NCI-H1048 (cell line): ENCODE measurements around the gene PGA4.
A peak's percentile ranks its signal among the peaks of the same experiment; 100 is the strongest.
"Not testable (repeated sequence)": the region's sequence is repeated elsewhere in the genome, so short reads cannot be mapped to it uniquely, and the experiment has no call there.

Experiments used
- DNase-seq: peaks from one replicate; lab custom pipeline; 2025; lab: John Stamatoyannopoulos, UW

The PGA4 gene

DNA sequence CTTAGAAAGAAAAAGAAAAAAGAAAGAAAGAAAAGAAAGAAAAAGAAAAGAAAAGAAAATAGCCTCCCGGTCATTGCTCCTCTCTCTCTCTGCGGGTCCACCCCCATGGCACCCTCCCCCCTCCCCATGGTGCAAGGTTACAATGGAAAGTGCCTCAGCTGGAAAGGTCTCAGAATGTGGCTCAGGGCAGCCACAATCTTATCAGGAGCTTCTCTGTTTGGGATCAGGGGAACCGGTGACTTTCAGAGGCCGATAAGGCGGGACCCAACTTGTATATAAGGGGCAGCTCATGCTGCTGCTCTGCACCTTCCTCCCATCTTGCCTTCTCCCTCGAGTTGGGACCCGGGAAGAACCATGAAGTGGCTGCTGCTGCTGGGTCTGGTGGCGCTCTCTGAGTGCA is at the start of gene PGA4:
TSS of gene PGA4 (plus strand) at position 301 of the 400 bp plus-strand sequence. CDS start at position 355, 54 bp downstream.
- not testable (repeated sequence) for DNase-seq

- no peak for DNase-seq
These were observed 49.8 kb upstream of the PGA4 start for GRCh38 chr11:61172356-61172755.

- no peak for DNase-seq
These were observed 49.3 kb upstream of the PGA4 start for GRCh38 chr11:61172888-61173287.

- DNase-seq: no peak
These were observed 48.7 kb upstream of the PGA4 start for GRCh38 chr11:61173456-61173855.

DNA sequence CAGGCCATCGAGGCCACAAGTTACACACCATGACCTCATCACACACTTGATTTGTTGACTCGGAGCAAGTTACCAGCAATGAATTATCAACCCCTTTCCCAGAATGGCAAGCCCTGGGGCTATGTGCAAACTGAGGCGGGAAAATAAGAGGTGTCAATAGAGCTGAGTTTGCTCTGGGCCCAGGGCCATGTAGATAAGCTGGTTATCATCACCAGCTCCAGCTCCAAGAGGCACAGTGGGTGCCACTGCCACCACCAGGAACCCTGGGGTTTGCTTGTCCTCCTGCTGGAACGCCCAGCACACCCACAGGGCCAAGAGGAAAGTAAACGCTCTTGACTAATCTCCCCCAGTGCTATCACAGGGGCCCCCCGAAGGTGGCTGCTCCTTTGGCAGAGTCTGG is 47.9 kb upstream of the PGA4 start:
- DNase-seq: no peak

DNA sequence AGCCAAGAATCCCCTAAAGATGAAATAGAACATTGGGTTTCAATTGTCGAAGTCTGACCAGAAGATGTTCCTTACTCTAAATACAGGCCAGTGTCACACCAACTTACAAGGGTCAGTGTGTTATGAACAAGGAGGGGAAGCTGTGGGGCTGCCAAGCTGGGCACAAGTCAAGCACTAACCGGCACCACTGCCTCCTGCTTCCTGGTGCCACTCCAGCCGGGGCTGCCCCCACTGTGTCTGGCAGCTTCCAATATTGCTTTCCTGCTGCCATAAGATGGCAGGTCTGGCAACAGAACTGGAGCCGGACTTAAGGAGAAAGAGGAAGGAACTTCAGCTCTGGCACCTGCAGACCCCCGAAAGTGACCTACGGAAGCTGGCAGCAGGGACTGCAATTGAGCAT is 47.2 kb upstream of the PGA4 start:
- DNase-seq: no peak

- DNase-seq: no peak
These were observed 45.7 kb upstream of the PGA4 start for GRCh38 chr11:61176446-61176845.

DNA sequence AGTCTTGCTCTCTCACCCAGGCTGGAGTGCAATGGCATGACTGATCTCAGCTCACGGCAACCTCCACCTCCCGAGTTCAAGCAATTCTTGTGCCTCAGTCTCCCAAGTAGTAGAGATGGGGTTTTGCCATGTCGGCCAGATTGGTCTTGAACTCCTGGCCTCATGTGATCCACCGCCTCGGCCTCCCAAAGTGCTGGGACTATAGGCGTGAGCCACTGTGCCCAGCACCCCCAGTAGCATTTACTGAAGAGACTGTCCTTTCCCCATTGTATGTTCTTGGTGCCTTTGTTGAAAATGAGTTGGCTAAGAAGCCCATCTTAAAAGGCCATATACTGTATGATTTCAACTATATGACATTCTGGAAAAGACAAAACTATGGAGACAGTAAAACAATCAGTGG is 41.9 kb upstream of the PGA4 start:
- not testable (repeated sequence) for DNase-seq

DNA sequence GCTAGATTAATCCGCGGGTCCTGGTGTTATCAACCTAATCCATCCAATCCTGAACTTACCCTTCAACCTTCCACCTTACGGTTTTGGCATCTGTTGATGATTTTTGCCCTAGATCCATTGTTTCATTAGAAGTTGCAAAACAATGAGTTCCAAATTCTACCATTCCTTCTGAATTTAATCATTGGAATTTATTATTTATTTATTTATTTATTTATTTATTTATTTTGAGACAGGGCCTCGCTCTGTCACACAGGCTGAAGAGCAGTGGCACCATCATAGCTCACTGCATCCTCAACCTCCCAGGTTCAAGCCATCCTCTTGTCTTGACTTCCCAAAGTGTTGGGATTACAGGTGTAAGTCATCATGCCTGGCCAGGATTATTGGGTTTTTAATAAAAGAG is 40.7 kb upstream of the PGA4 start:
- DNase-seq: no peak

DNA sequence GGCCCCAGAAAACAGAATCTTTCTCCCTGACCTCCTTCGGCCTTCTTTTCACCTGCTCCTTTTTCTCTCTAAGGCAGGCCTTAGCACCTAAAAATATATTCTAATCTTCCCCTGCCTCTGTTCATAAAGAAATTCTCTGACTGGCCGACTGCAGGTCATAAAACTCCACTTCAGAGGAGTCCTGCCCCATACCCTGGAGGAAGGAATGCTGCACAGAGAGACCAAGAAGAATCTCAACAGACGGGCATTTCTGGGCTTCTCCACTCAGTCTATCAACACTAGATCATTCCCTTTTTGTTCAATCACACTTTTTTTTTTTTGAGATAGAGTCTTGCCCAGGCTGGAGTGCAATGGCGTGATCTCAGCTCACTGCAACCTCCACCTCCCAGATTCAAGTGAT is 38.5 kb upstream of the PGA4 start:
- DNase-seq: no peak

- no peak for DNase-seq
These were observed 35.6 kb upstream of the PGA4 start for GRCh38 chr11:61186504-61186903.

GRCh38 chr11:61187505-61188130 is 34.5 kb upstream of the PGA4 start:
- DNase-seq: peak; percentile 18

GRCh38 chr11:61189933-61190332 is 32.2 kb upstream of the PGA4 start:
- DNase-seq: no peak

- no peak for DNase-seq
These were observed 28.6 kb upstream of the PGA4 start for GRCh38 chr11:61193596-61193995.

DNA sequence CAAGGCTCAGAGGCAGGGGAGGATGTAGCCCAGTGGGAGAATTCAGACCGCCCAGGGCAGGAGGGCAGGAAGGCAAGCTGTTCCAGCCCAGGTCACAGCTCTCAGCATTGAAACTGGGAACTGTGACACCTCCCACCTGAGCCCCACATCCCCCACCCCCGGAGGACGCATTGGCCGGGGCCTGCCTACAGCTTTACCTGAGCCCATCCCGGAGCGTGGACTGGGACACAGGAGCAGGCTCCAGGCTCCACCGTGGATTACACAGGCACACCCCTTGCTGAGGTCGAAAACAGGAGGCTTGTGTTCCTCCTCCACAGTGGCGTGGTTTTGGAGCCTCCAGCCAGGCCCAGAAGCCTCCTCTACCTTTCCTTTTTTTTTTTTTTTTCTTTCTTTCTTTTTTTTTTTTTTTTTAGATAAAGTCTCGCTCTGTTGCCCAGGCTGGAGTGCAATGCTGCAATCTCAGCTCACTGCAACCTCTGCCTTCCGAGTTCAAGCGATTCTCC is 27.9 kb upstream of the PGA4 start:
- no peak for DNase-seq

- no peak for DNase-seq
These were observed 27.0 kb upstream of the PGA4 start for GRCh38 chr11:61194981-61195695.

DNA sequence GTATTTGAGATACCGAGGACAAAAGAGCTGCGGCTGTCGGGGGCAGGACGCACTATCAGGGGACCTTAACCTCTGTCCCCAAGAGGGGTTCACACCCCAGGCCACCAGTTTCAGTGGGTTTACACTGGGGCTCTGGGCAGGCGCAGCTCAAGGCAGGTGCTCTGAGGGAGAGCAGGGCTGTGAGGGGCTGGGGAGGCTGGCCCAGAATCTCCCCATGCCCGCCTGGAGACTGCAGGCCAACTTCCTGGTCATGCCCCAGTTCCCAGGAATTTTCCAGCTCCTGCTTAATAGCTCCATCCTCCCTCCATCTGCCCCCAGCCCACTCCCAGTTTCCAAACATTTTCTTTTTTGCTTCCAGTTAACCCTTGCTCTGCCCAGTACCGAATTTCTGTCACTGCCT is 26.4 kb upstream of the PGA4 start:
- DNase-seq: no peak

DNA sequence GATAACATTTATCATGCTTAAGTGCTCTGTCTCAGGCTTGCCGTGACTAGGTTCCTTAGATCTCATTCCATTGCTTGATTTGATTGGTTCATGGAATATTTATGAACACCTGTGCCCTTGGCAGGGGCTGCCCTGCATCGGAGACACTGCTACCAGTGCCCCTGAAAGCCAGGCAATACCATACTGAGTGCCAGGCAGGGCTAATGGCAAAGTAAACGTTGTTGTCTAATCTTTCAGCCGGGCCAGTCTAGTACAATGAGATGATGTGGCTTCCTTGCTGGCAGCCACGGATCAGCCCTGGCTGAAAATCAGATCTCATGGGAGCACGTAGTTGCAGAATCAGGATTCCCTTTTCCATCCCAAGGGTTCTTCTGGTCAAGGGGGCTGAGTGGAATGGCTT is 23.8 kb upstream of the PGA4 start:
- no peak for DNase-seq

GRCh38 chr11:61198948-61199523 is 23.1 kb upstream of the PGA4 start:
- no peak for DNase-seq

GRCh38 chr11:61201476-61201875 is 20.7 kb upstream of the PGA4 start:
- no peak for DNase-seq

DNA sequence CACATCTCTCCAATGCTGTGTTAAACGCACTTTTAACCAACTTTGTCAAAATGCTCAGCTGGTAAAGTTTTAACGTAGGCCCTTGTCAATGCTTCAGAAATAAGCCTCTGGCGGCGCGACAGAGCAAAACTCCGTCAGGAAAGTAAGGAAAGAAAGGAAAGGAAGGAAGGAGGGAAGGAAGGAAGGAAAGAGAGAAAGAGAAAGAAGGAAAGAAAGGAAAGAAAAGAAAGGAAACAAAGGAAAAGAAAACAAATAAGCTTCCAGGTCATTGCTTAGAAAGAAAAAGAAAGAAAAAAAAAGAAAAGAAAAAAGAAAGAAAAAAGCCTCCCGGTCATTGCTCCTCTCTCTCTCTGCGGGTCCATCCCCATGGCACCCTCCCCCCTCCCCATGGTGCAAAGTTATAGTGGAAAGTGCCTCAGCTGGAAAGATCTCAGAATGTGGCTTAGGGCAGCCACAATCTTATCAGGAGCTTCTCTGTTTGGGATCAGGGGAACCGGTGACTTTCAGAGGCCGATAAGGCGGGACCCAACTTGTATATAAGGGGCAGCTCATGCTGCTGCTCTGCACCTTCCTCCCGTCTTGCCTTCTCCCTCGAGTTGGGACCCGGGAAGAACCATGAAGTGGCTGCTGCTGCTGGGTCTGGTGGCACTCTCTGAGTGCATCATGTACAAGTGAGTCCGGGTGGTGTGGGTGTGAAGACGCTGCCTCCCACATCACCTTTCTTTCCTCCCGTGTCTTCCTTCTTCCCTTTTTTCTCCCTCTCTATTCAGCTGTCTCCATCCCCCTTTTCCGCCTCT is 19.0 kb upstream of the PGA4 start, which contains the start of gene PGA3:
TSS of gene PGA3 (plus strand) at position 566 of the 797 bp plus-strand sequence. CDS start at position 616, 50 bp downstream.
- not testable (repeated sequence) for DNase-seq

DNA sequence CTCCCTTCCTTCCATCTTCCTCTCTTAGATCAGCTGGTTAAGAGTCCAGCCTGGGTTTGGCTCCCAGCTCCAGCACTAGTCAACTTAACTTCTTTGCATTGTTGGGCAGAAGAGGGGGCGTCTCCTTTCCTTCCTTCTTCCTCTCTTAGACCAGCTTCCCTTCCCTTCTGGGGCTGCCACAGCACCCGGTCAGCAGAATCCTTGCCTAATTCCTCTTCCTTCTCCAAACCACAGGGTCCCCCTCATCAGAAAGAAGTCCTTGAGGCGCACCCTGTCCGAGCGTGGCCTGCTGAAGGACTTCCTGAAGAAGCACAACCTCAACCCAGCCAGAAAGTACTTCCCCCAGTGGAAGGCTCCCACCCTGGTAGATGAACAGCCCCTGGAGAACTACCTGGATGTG is 18.3 kb upstream of the PGA4 start:
- not testable (repeated sequence) for DNase-seq
